Activated CD4-positive, alpha-beta T cell treated with anti-CD3 and anti-CD28 coated beads, Interleukin-2, amount 10 ng/mL, durations not matched to agents 24 days and 14 days (primary cell): ENCODE data around the gene PLOD3. TPM values are rescaled to one million over a fixed set of nuclear protein-coding genes. Genes with fewer than 3 reads are reported as not detected.
"Not testable (repeated sequence)": the region's sequence is repeated elsewhere in the genome, so short reads cannot be mapped to it uniquely, and the experiment has no call there.

Experiments
- DNase-seq: peaks from one replicate; pipeline ENCODE4 v3.0.0; 2022
- H3K27ac Mint-ChIP-seq: one replicate; pipeline ENCODE4 v1.8.0; 2022; ENCODE audit warnings: mild to moderate bottlenecking, mixed read lengths
- H3K27me3 Mint-ChIP-seq: one replicate; pipeline ENCODE4 v1.8.0; 2022; ENCODE audit warnings: mixed read lengths
- H3K36me3 Mint-ChIP-seq: one replicate; pipeline ENCODE4 v1.8.0; 2022; ENCODE audit warnings: low read depth, mild to moderate bottlenecking, mixed read lengths
- H3K4me1 Mint-ChIP-seq: one replicate; pipeline ENCODE4 v1.8.0; 2021; ENCODE audit warnings: mixed read lengths
- H3K4me3 Mint-ChIP-seq: one replicate; pipeline ENCODE4 v1.8.0; 2022; ENCODE audit warnings: mild to moderate bottlenecking, moderate library complexity, mixed read lengths
- H3K9me3 Mint-ChIP-seq: one replicate; pipeline ENCODE4 v1.8.0; 2021; ENCODE audit warnings: mixed read lengths
- intact Hi-C: fragments of 100-400 bp; cut with micrococcal nuclease; formaldehyde crosslinking; loops from one replicate; pipeline ENCODE4 v1.15.1; 2023
- total RNA-seq: library from RNA; stranded (reverse); gene quantifications from 2 replicates; pipeline ENCODE4 v1.2.3, GENCODE V29; 2022

The PLOD3 gene
- total RNA-seq, 1 donor from 2014 or later: 93.6 TPM

- DNase-seq: no peak
- no peak overlapping the region for H3K4me3 Mint-ChIP-seq
- no peaks in the 10 kb centered on the region for H3K27me3 Mint-ChIP-seq
- peaks cover 8% of the 10 kb centered on the region for H3K4me1 Mint-ChIP-seq
- no peaks in the 10 kb centered on the region for H3K9me3 Mint-ChIP-seq
- peaks cover 39% of the 10 kb centered on the region for H3K36me3 Mint-ChIP-seq
- intact Hi-C loops: loop anchor here (10.0 kb wide), 1 partner anchor 73 kb away; no protein-coding TSS in a partner anchor
- no peak overlapping the region for H3K27ac Mint-ChIP-seq
Measured at GRCh38 chr7:101211501-101211900, 5.9 kb downstream of the PLOD3 start.

- Mint-ChIP-seq H3K9me3 (no peaks in the 10 kb centered on the region), H3K27ac (no peak overlapping the region), H3K4me3 (no peak overlapping the region), H3K36me3 (peaks cover 38% of the 10 kb centered on the region), H3K27me3 (no peaks in the 10 kb centered on the region), H3K4me1 (peaks cover 3% of the 10 kb centered on the region)
- intact Hi-C loops: loop anchor here (10.0 kb wide), 1 partner anchor 75 kb away; no protein-coding TSS in a partner anchor
- no peak for DNase-seq
Measured at GRCh38 chr7:101210143-101210542, 7.2 kb downstream of the PLOD3 start.

- Mint-ChIP-seq H3K4me3 (no peak overlapping the region), H3K27me3 (peaks cover 4% of the 10 kb centered on the region), H3K27ac (no peak overlapping the region), H3K9me3 (no peaks in the 10 kb centered on the region), H3K4me1 (peaks cover 5% of the 10 kb centered on the region), H3K36me3 (peaks cover 34% of the 10 kb centered on the region)
- intact Hi-C loops: no loop called here
- DNase-seq: no peak
Measured at GRCh38 chr7:101208794-101209193, 8.6 kb downstream of the PLOD3 start.

GRCh38 chr7:101207459-101207858, 9.9 kb downstream of the PLOD3 start:
- no peaks in the 10 kb centered on the region for H3K9me3 Mint-ChIP-seq
- H3K27ac Mint-ChIP-seq: no peak overlapping the region
- peaks cover 13% of the 10 kb centered on the region for H3K27me3 Mint-ChIP-seq
- peaks cover 31% of the 10 kb centered on the region for H3K36me3 Mint-ChIP-seq
- intact Hi-C loops: no loop called here
- no peak overlapping the region for H3K4me3 Mint-ChIP-seq
- H3K4me1 Mint-ChIP-seq: peaks cover 6% of the 10 kb centered on the region
- DNase-seq: no peak

GRCh38 chr7:101206665-101207042, 10.7 kb downstream of the PLOD3 start:
- Mint-ChIP-seq H3K4me1 (peaks cover 6% of the 10 kb centered on the region), H3K36me3 (peaks cover 26% of the 10 kb centered on the region), H3K4me3 (no peak overlapping the region), H3K27ac (no peak overlapping the region), H3K27me3 (peaks cover 13% of the 10 kb centered on the region), H3K9me3 (no peaks in the 10 kb centered on the region)
- intact Hi-C loops: no loop called here
- DNase-seq: no peak

GRCh38 chr7:101205901-101206664, 11.3 kb downstream of the PLOD3 start:
- Mint-ChIP-seq H3K4me3 (no peak overlapping the region), H3K36me3 (peaks cover 25% of the 10 kb centered on the region), H3K27me3 (peaks cover 17% of the 10 kb centered on the region), H3K4me1 (peaks cover 6% of the 10 kb centered on the region), H3K27ac (no peak overlapping the region), H3K9me3 (no peaks in the 10 kb centered on the region)
- DNase-seq: no peak
- intact Hi-C loops: no loop called here

GRCh38 chr7:101203740-101204738, 13.3 kb downstream of the PLOD3 start:
- H3K4me1 Mint-ChIP-seq, H3K9me3 Mint-ChIP-seq, intact Hi-C loops: not testable (repeated sequence)
- peak; percentile 74 for DNase-seq
- Mint-ChIP-seq H3K36me3 (peaks cover 15% of the 10 kb centered on the region), H3K27ac (peak overlapping the region; percentile 91), H3K27me3 (peaks cover 28% of the 10 kb centered on the region), H3K4me3 (peak overlapping the region; percentile 64)

- intact Hi-C loops: no loop called here
- Mint-ChIP-seq H3K27ac (no peak overlapping the region), H3K9me3 (no peaks in the 10 kb centered on the region), H3K4me1 (peaks cover 8% of the 10 kb centered on the region), H3K4me3 (no peak overlapping the region), H3K36me3 (peaks cover 10% of the 10 kb centered on the region), H3K27me3 (peaks cover 28% of the 10 kb centered on the region)
- no peak for DNase-seq
Measured at GRCh38 chr7:101202603-101202918, 14.8 kb downstream of the PLOD3 start.

- Mint-ChIP-seq H3K4me1 (peaks cover 8% of the 10 kb centered on the region), H3K9me3 (no peaks in the 10 kb centered on the region), H3K36me3 (peaks cover 10% of the 10 kb centered on the region), H3K27me3 (peaks cover 28% of the 10 kb centered on the region), H3K4me3 (no peak overlapping the region), H3K27ac (no peak overlapping the region)
- DNase-seq: no peak
- intact Hi-C loops: no loop called here
Measured at GRCh38 chr7:101201695-101202602, 15.4 kb downstream of the PLOD3 start.

- H3K27me3 Mint-ChIP-seq: peaks cover 28% of the 10 kb centered on the region
- DNase-seq: no peak
- peaks cover 8% of the 10 kb centered on the region for H3K4me1 Mint-ChIP-seq
- intact Hi-C loops: no loop called here
- H3K36me3 Mint-ChIP-seq: peaks cover 4% of the 10 kb centered on the region
- no peaks in the 10 kb centered on the region for H3K9me3 Mint-ChIP-seq
- H3K4me3 Mint-ChIP-seq: no peak within 1 kb of the TSS
- peak within 1 kb of the TSS; percentile 62 for H3K27ac Mint-ChIP-seq
Measured at GRCh38 chr7:101200862-101201599, 16.4 kb downstream of the PLOD3 start, which contains the start of gene MOGAT3. Gene MOGAT3, minus strand, starts transcription at chr7:101201036. Its CDS starts 182 bp downstream, at chr7:101200854.

- Mint-ChIP-seq H3K27ac (no peak overlapping the region), H3K4me3 (no peak overlapping the region), H3K27me3 (peaks cover 28% of the 10 kb centered on the region), H3K36me3 (no peaks in the 10 kb centered on the region), H3K4me1 (peaks cover 6% of the 10 kb centered on the region), H3K9me3 (no peaks in the 10 kb centered on the region)
- intact Hi-C loops: no loop called here
- no peak for DNase-seq
Measured at GRCh38 chr7:101200504-101200861, 16.9 kb downstream of the PLOD3 start.

GRCh38 chr7:101199522-101199921, 17.9 kb downstream of the PLOD3 start:
- H3K27ac Mint-ChIP-seq, DNase-seq, H3K4me3 Mint-ChIP-seq, H3K9me3 Mint-ChIP-seq, H3K36me3 Mint-ChIP-seq, H3K4me1 Mint-ChIP-seq, intact Hi-C loops: not testable (repeated sequence)
- H3K27me3 Mint-ChIP-seq: peaks cover 31% of the 10 kb centered on the region

GRCh38 chr7:101198476-101198875, 18.9 kb downstream of the PLOD3 start:
- intact Hi-C loops: no loop called here
- H3K4me1 Mint-ChIP-seq: peaks cover 2% of the 10 kb centered on the region
- no peak overlapping the region for H3K27ac Mint-ChIP-seq
- no peaks in the 10 kb centered on the region for H3K9me3 Mint-ChIP-seq
- DNase-seq: no peak
- no peaks in the 10 kb centered on the region for H3K36me3 Mint-ChIP-seq
- no peak overlapping the region for H3K4me3 Mint-ChIP-seq
- peaks cover 26% of the 10 kb centered on the region for H3K27me3 Mint-ChIP-seq
